Tibial artery (tissue), 4 donors: Measurements from ENCODE around the gene ALOX5.

Experiments used
- DNase-seq, 2 donors: peaks; one replicate each; pipeline ENCODE4 v3.0.0-alpha.2; 2019
- H3K27ac ChIP-seq, 2 donors: fragments of 200-600 bp; sonication (generic) in 1 of 2; 1 replicate in 1 of 2; 2 replicates in 1 of 2; pipeline ENCODE4 v1.5.1; 2018 to 2019; ENCODE audit warnings: mild to moderate bottlenecking in 1 of 2
- H3K27me3 ChIP-seq, 2 donors: fragments of 200-600 bp; sonication (generic) in 1 of 2; one replicate each; pipeline versions ENCODE4 v1.5.1 to v1.6.0; 2016 to 2019
- H3K36me3 ChIP-seq, 3 donors: fragments of 200-600 bp; sonication (generic) in 2 of 3; one replicate each; pipeline ENCODE4 v1.5.1; 2016 to 2019; ENCODE audit warnings: mild to moderate bottlenecking in 2 of 3
- H3K4me1 ChIP-seq, 4 donors: fragments of 200-600 bp; sonication (generic) in 2 of 4; 1 replicate in 3 of 4; 2 replicates in 1 of 4; pipeline ENCODE4 v1.5.1; 2016 to 2019
- H3K4me3 ChIP-seq, 2 donors: fragments of 200-600 bp; sonication (generic) in 1 of 2; 1 replicate in 1 of 2; 2 replicates in 1 of 2; pipeline ENCODE4 v1.5.1; 2018 to 2019; ENCODE audit warnings: mild to moderate bottlenecking in 2 of 2
- H3K9me3 ChIP-seq, 3 donors: fragments of 200-600 bp; sonication (generic) in 1 of 3; one replicate each; pipeline ENCODE4 v1.5.1; 2016 to 2019
- CTCF ChIP-seq, 2 experiments: fragments of 200-600 bp in 1 of 2; fragments of 450-650 bp in 1 of 2; IDR thresholded peaks; one replicate each; pipeline ENCODE4 v1.5.1; 2017 to 2019; ENCODE audit warnings: antibody characterized with exemption in 2 of 2, mild to moderate bottlenecking in 1 of 2, moderate library complexity in 1 of 2
- intact Hi-C: fragments of 100-400 bp; cut with DNase I; formaldehyde crosslinking; loops from one replicate; pipeline ENCODE4 v1.15.0; 2023; ENCODE audit warnings: low total_unique reads

ALOX5 gene

GRCh38 chr10:45437587-45438465, 63.8 kb downstream of the ALOX5 start:
- Histone ChIP-seq H3K27ac (no peak overlapping the region), H3K27me3 (peaks cover 0 to 14% of the 10 kb centered on the region in 2 donors), H3K9me3 (no peaks in the 10 kb centered on the region), H3K4me3 (no peak overlapping the region), H3K36me3 (no peaks in the 10 kb centered on the region), H3K4me1 (no peaks in the 10 kb centered on the region)
- intact Hi-C loops = no loop called here
- no peak for DNase-seq
- no peak for TF ChIP-seq CTCF (IDR thresholded peaks at IDR 0.05)

DNA sequence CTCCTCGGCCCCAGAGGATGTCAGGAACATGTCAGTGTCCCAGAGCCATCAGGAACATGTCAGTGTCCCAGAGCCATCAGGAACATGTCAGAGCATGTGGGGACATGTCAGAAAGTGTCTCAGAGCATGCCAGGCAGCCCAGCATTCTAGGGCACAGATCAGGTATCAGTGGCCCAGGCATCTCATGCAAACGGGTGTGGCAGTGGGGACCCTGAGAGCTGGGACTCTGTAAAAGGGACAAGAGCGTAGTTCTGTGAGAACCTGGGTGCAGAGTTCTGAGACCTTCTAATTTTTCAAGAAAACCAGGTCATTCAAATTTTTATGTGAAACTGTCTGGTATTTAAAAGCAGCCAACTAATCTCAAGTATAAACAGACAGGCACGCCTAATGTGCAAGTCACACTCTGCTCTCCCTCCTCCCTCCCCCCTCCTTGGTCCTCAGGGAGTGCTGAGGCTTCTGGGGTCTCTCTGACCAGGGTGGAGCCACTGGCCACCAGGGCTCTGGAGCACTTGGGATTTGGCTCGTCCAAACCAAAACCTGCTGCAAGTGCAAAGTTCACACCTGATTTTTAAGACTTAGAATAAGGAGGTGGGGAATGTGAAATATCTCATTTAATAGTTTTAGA, 64.6 kb downstream of the ALOX5 start:
- intact Hi-C loops = no loop called here
- peaks cover 0 to 14% of the 10 kb centered on the region in 2 donors for H3K27me3 ChIP-seq
- TF ChIP-seq CTCF (IDR thresholded peaks at IDR 0.05) = no peak
- no peak overlapping the region for H3K4me3 ChIP-seq
- no peak overlapping the region for H3K27ac ChIP-seq
- no peaks in the 10 kb centered on the region for H3K9me3 ChIP-seq
- DNase-seq = no peak
- H3K36me3 ChIP-seq = no peaks in the 10 kb centered on the region
- no peaks in the 10 kb centered on the region for H3K4me1 ChIP-seq

DNA sequence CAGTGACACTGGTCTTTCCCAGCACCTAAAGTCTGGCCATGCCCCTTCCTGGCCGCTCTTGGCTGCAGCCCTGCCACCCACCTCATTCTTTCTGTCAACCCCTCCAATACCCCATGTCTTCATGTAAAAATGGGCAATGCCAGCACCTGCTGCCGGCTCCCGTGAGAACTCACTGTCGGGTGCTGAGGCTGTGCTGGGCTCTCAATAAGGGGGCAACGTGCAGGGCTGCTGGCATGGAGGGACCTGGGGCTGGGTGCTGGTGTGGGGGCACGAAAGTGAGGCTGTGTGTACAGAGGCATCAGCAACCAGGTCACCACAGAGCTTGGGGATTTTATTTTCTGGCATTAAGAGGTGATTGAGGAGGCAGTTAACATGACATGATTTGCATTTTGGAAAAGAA, 65.3 kb downstream of the ALOX5 start:
- no peak overlapping the region for H3K27ac ChIP-seq
- no peaks in the 10 kb centered on the region for H3K36me3 ChIP-seq
- H3K4me3 ChIP-seq = no peak overlapping the region
- H3K4me1 ChIP-seq = no peaks in the 10 kb centered on the region
- TF ChIP-seq CTCF (IDR thresholded peaks at IDR 0.05) = no peak
- intact Hi-C loops = no loop called here
- no peaks in the 10 kb centered on the region for H3K9me3 ChIP-seq
- H3K27me3 ChIP-seq = peaks cover 0 to 14% of the 10 kb centered on the region in 2 donors
- no peak for DNase-seq

- Histone ChIP-seq H3K27me3 (peaks cover 0 to 14% of the 10 kb centered on the region in 2 donors), H3K9me3 (no peaks in the 10 kb centered on the region), H3K27ac (no peak overlapping the region), H3K4me3 (no peak overlapping the region), H3K4me1 (no peaks in the 10 kb centered on the region), H3K36me3 (no peaks in the 10 kb centered on the region)
- intact Hi-C loops = no loop called here
- no peak for TF ChIP-seq CTCF (IDR thresholded peaks at IDR 0.05)
- no peak for DNase-seq
Observed at GRCh38 chr10:45439873-45440272, 65.9 kb downstream of the ALOX5 start.

- no peak for DNase-seq
- intact Hi-C loops = no loop called here
- peaks cover 0 to 14% of the 10 kb centered on the region in 2 donors for H3K27me3 ChIP-seq
- no peaks in the 10 kb centered on the region for H3K4me1 ChIP-seq
- H3K36me3 ChIP-seq = no peaks in the 10 kb centered on the region
- no peaks in the 10 kb centered on the region for H3K9me3 ChIP-seq
- no peak overlapping the region for H3K4me3 ChIP-seq
- no peak overlapping the region for H3K27ac ChIP-seq
- TF ChIP-seq CTCF (IDR thresholded peaks at IDR 0.05) = no peak
Observed at GRCh38 chr10:45440511-45441062, 66.6 kb downstream of the ALOX5 start.
